ENCODE measurements around the gene ATF7IP2.

ATF7IP2 gene

GRCh38 chr16:10520869-10521578 lies 135.2 kb downstream of the ATF7IP2 start:
- TF ChIP-seq SP1 (IDR thresholded peaks at IDR 0.05) (no peak), SUZ12 (IDR thresholded peaks at IDR 0.05) (no peak), L3MBTL2 (conservative IDR thresholded peaks at IDR 0.05) (no peak), ZNF384 (IDR thresholded peaks at IDR 0.05) (no peak), LEF1 (IDR thresholded peaks at IDR 0.05; ENCODE audit: borderline replicate concordance) (no peak), ARNT (IDR thresholded peaks at IDR 0.05) (no peak), HDGF (IDR thresholded peaks at IDR 0.05; ENCODE audit: borderline replicate concordance) (no peak), FOXA1 (IDR thresholded peaks at IDR 0.05) (no peak), PKNOX1 (IDR thresholded peaks at IDR 0.05) (no peak), BHLHE40 (IDR thresholded peaks at IDR 0.05; ENCODE audit: borderline replicate concordance) (no peak)
- CTCF ChIA-PET = interaction anchor here (0.6 to 2.2 kb wide), 3 partner anchors 17 to 217 kb away, joined by 3 to 8 read pairs (median 3); no protein-coding TSS in a partner anchor
- no peak for DNase-seq (ENCODE audit: extremely low spot score)
- POLR2A ChIA-PET = interaction anchor here (0.6 kb wide), 1 partner anchor 114 kb away, joined by 3 read pairs; no protein-coding TSS in a partner anchor

GRCh38 chr16:10521681-10522274 lies 135.9 kb downstream of the ATF7IP2 start:
- ChIA-PET CTCF (interaction anchor here (0.6 to 2.2 kb wide), 6 partner anchors 8 to 343 kb away, joined by 3 to 8 read pairs (median 3); partner anchors contain the start of gene EMP2), POLR2A (interaction anchor here (0.6 kb wide), 1 partner anchor 113 kb away, joined by 3 read pairs; no protein-coding TSS in a partner anchor)
- no peak for TF ChIP-seq NFRKB (IDR thresholded peaks at IDR 0.05)
- no peak for TF ChIP-seq TARDBP (IDR thresholded peaks at IDR 0.05)
- no peak for TF ChIP-seq SUZ12 (IDR thresholded peaks at IDR 0.05)
- TF ChIP-seq FOXK2 (IDR thresholded peaks at IDR 0.05) = no peak
- no peak for TF ChIP-seq ZNF384 (IDR thresholded peaks at IDR 0.05)
- TF ChIP-seq PKNOX1 (IDR thresholded peaks at IDR 0.05) = no peak
- TF ChIP-seq ARNT (IDR thresholded peaks at IDR 0.05) = no peak
- TF ChIP-seq L3MBTL2 (conservative IDR thresholded peaks at IDR 0.05) = no peak
- no peak for TF ChIP-seq CTBP1 (IDR thresholded peaks at IDR 0.05; ENCODE audit: borderline replicate concordance)
- TF ChIP-seq ELF4 (IDR thresholded peaks at IDR 0.05) = no peak
- TF ChIP-seq BHLHE40 (IDR thresholded peaks at IDR 0.05; ENCODE audit: borderline replicate concordance) = no peak
- TF ChIP-seq FOXA1 (IDR thresholded peaks at IDR 0.05) = no peak
- TF ChIP-seq HDGF (IDR thresholded peaks at IDR 0.05; ENCODE audit: borderline replicate concordance) = no peak
- no peak for TF ChIP-seq SP1 (IDR thresholded peaks at IDR 0.05)
- no peak for TF ChIP-seq LEF1 (IDR thresholded peaks at IDR 0.05; ENCODE audit: borderline replicate concordance)
- no peak for TF ChIP-seq FOXM1 (IDR thresholded peaks at IDR 0.05; ENCODE audit: borderline replicate concordance)
- DNase-seq (ENCODE audit: extremely low spot score) = peak; percentile 68

- CTCF ChIA-PET = interaction anchor here (0.6 to 1.0 kb wide), 3 partner anchors 9 to 1384 kb away, joined by 3 to 4 read pairs (median 3); no protein-coding TSS in a partner anchor
- TF ChIP-seq BHLHE40 (IDR thresholded peaks at IDR 0.05; ENCODE audit: borderline replicate concordance) (no peak), FOXK2 (IDR thresholded peaks at IDR 0.05) (no peak), NFRKB (IDR thresholded peaks at IDR 0.05) (no peak), SUZ12 (IDR thresholded peaks at IDR 0.05) (no peak), PKNOX1 (IDR thresholded peaks at IDR 0.05) (no peak), LEF1 (IDR thresholded peaks at IDR 0.05; ENCODE audit: borderline replicate concordance) (no peak), ARNT (IDR thresholded peaks at IDR 0.05) (no peak), FOXA1 (IDR thresholded peaks at IDR 0.05) (no peak), L3MBTL2 (conservative IDR thresholded peaks at IDR 0.05) (no peak), CTBP1 (IDR thresholded peaks at IDR 0.05; ENCODE audit: borderline replicate concordance) (no peak), ELF4 (IDR thresholded peaks at IDR 0.05) (no peak), ZNF384 (IDR thresholded peaks at IDR 0.05) (no peak), FOXM1 (IDR thresholded peaks at IDR 0.05; ENCODE audit: borderline replicate concordance) (no peak), SP1 (IDR thresholded peaks at IDR 0.05) (no peak), HDGF (IDR thresholded peaks at IDR 0.05; ENCODE audit: borderline replicate concordance) (no peak), TARDBP (IDR thresholded peaks at IDR 0.05) (no peak)
- no peak for DNase-seq (ENCODE audit: extremely low spot score)
- POLR2A ChIA-PET = no interaction called here
Observed at GRCh38 chr16:10522966-10523365, 137.1 kb downstream of the ATF7IP2 start.

- no peak for DNase-seq (ENCODE audit: extremely low spot score)
- TF ChIP-seq FOXA1 (IDR thresholded peaks at IDR 0.05) (no peak), L3MBTL2 (conservative IDR thresholded peaks at IDR 0.05) (no peak), ZNF384 (IDR thresholded peaks at IDR 0.05) (no peak), SP1 (IDR thresholded peaks at IDR 0.05) (no peak), NFRKB (IDR thresholded peaks at IDR 0.05) (no peak), ARNT (IDR thresholded peaks at IDR 0.05) (no peak), FOXM1 (IDR thresholded peaks at IDR 0.05; ENCODE audit: borderline replicate concordance) (no peak)
- ChIA-PET POLR2A (no interaction called here), CTCF (interaction anchor here (0.6 kb wide), 1 partner anchor 96 kb away, joined by 3 read pairs; no protein-coding TSS in a partner anchor)
Observed at GRCh38 chr16:10525214-10525825, 139.5 kb downstream of the ATF7IP2 start.

GRCh38 chr16:10526962-10527361 lies 141.1 kb downstream of the ATF7IP2 start:
- TF ChIP-seq SUZ12 (IDR thresholded peaks at IDR 0.05) = no peak
- TF ChIP-seq PKNOX1 (IDR thresholded peaks at IDR 0.05) = no peak
- no peak for TF ChIP-seq NFRKB (IDR thresholded peaks at IDR 0.05)
- no peak for TF ChIP-seq L3MBTL2 (conservative IDR thresholded peaks at IDR 0.05)
- no peak for TF ChIP-seq ELF4 (IDR thresholded peaks at IDR 0.05)
- TF ChIP-seq ZNF384 (IDR thresholded peaks at IDR 0.05) = no peak
- TF ChIP-seq ARNT (IDR thresholded peaks at IDR 0.05) = no peak
- POLR2A ChIA-PET = no interaction called here
- DNase-seq (ENCODE audit: extremely low spot score) = no peak
- CTCF ChIA-PET = interaction anchor here (1.4 kb wide), 1 partner anchor 12 kb away, joined by 3 read pairs; no protein-coding TSS in a partner anchor

Data from HEK293T (cell line).